Endometrial microvascular endothelial cells (primary cell): Measurements from ENCODE around the gene AGAP2. TPM values are rescaled to one million over a fixed set of nuclear protein-coding genes. Genes with fewer than 3 reads are reported as not detected.
"Not testable (repeated sequence)": the region's sequence is repeated elsewhere in the genome, so short reads cannot be mapped to it uniquely, and the experiment has no call there.

Source experiments
- in situ Hi-C: cut with HindIII; loops from 2 replicates; pipeline ENCODE4 v1.10.0; 2017; ENCODE audit warnings: low sequenced_read_pairs, low pct_unique_long_range_greater_than_20kb; ENCODE audit errors: inconsistent ontology term
- total RNA-seq: library from RNA; depleted of rRNA; stranded (reverse); fragments of >200 nt; gene quantifications from one replicate; pipeline ENCODE4 v1.2.3, GENCODE V29; 2015; ENCODE audit errors: inconsistent ontology term

The AGAP2 gene
- total RNA-seq, 1 donor from 2014 or later = 1.2 TPM

DNA sequence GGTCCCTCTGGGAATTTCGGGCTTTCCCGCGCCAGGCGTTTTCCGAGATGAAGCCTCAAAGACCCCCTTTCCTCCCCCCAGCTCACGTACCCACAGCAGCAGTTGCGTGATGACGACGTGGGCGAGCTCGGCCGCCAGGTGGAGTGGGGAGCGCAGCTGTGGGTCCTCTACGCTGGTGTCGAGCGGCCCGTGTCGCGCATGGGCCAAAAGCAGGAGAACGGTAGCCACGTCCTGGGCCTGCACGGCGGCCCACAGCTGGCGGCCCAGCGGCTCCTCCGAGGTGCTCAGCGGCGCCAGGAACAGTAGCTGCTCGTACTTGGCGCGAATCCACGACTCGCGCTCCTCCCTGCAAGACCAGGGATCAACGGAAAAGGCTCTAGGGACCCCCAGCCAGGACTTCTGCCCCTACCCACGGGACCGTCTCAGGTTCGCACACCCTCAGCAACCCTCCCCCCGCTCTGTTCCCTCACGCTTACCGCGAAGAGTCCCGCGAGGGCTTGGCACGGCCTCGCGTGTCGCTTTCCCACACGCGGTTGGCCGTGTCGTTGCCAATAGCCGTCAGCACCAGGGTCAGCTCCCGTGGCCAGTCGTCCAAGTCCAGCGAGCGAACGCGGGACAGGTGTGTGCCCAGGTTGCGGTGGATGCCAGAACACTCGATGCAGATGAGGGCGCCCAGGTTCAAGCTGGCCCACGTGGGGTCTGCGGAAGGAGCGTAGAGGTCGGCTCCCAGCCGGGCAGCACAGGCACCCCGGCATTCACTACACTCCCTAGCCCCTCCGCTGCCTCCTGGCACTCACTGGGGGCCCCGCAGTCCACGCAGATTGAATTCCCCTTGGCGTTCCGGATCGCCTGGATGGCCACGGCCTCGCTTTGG is 11.4 kb downstream of the AGAP2 start:
- in situ Hi-C loops = no loop called here

DNA sequence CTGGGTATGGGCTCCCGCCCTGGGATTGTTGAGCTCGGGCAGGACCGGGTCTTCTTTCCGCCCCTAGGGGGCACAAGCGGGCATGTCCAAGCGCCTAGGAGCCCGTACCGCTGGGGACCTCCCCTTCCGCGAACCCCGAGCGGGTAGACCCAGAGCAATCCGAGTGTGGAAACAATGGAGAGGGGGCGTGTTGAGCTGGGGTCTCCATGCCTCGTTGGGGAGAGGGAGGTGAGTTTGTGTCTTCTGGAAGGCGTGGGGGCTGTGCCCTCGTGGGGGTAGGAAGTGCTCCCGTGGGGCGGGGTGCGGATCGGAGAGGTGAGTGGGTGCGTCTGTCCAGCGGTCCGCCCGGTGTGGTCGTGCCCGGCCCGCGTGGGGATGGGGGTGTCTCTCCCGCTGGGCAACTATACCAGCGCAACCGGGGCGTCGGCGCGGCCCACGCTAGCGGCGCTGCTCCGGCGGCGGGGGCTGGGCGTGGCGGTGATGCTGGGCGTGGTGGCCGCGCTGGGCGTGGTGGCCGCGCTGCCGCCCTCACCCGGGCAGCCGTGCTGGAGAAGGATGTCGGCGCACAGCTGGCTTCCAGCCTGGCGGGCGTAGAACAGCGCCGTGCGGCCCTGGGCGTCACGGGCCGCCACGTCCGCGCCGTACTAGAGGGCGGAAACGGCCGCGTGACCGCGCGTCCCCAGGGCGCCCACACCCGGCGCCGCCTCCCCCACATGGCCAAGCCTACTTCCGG is 12.2 kb downstream of the AGAP2 start:
- in situ Hi-C loops = no loop called here

- in situ Hi-C loops = no loop called here
Observed at GRCh38 chr12:57725851-57726150, 12.7 kb downstream of the AGAP2 start.

GRCh38 chr12:57724936-57725740 is 13.4 kb downstream of the AGAP2 start:
- in situ Hi-C loops = no loop called here

DNA sequence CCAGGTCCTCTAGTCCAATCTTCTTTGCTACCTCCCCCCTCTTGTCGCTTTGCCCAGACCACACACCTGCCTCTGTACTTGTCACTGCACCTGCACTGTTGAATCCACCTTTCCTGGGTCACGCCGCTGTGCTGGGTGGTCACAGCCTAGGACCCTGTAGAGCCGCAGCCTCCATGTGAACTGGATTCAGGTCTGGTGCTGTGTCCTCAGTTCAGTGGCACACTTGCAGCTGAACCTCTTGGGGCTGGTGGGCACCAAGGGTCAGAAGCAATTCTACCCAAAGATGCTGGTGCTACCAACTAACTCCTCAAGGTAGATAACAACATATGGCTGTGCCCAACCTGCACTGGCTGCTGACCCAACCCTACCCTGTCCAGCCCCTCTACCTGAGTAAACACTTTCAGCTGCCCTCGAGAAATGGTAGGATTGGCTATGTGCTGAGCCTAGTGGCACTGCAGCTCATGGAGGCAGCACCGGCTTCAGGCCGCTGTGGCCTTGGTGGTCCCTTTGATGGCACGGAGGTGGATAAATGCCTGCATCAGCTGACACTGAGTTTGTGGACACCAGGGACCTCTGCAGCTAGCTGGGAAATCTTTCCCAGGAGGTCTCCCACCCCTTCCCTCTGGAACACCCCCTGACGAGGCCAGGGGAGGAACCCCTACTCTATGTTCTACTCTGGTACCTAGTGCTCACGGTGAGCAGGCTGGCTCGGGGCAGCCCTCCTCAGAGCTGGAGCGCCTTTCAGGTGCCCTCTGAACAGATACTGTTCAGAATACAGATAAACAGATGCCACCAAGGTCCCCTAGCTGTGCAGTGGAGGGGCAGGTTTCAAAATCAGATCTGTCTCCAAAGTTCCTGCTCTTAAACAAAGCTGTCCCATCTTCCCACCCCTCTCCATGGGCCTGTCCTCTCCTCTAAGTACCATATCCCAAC is 14.3 kb downstream of the AGAP2 start:
- in situ Hi-C loops = no loop called here

- in situ Hi-C loops = no loop called here
Observed at GRCh38 chr12:57723630-57723962, 14.9 kb downstream of the AGAP2 start.

DNA sequence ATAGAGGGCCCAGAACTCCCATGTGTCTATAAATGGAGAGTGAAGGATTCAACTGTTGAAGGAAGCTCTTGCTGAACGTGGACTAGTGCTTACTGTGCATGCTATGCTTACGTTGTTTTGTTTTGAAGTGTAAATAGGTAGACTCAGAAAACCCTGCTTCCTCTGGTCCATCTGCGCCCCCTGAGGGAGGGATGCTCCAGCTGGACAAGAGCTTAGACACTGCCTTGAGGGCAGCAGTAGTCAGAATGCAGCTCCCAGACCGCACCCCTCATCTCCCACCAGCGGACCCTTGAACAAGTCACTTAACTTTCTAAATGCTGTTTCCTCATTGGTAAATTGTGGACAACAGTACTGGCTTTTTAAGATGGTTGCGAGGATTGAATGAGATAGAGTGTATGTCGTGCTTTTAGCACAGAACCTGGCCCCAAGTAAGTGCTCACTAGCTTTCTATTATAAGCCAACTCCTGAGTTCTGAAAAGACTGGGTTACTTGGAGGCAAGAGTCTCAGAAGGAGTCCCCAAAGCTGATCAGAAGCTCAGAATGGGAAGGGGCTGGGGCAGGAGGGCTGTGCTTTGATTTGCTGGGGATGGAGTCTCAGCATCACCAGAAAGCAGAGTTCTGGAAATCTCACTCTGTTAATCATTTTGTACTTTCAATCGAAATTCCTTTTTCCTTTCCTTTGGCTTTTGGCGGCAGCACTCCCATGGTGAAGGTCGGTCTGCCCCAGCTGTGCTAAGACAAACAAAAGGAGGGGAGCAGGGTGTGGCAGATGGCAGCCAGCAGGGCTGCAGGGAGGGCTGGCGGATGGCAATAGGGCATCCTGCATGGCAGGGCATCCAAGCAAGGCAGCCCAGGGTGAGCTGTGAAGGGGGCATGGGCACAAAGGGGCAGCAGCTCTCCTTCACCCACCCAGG is 15.6 kb downstream of the AGAP2 start:
- in situ Hi-C loops = no loop called here

DNA sequence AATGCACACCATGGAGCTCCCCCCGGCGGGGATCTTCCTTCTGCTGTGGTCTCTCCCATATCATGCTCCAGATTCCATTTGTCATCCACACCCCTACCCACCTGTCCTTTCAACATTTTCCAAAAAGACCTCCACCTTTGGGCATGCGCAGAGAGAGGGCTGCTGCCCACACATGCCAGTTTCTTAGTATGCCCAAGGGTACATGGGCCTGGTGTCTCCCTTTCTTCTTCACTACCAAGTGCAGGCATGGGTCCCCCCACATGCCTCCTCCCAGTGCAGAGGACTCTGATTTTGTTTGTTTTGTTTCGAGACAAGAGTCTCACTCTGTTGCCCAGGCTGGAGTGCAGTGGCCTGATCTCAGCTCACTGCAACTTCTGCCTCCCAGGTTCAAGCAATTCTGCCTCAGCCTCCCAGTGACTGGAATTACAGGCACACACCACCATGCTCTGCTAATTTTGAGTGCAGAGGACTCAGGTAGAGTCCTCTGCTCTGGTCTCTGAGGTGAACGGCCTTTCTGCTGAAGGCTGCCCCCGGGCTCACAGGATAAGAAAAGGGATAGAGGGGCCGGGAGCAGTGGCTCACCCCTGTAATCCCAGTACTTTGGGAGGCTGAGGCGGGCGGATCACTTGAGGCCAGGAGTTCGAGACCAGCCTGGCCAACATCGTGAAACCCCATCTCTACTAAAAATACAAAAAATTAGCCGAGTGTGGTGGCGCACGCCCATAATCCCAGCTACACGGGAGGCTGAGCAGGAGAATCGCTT is 16.5 kb downstream of the AGAP2 start:
- in situ Hi-C loops = not testable (repeated sequence)

- in situ Hi-C loops = no loop called here
Observed at GRCh38 chr12:57720606-57721595, 17.6 kb downstream of the AGAP2 start.

GRCh38 chr12:57719777-57720605 is 18.6 kb downstream of the AGAP2 start:
- in situ Hi-C loops = no loop called here

- in situ Hi-C loops = no loop called here
Observed at GRCh38 chr12:57718641-57719528, 19.7 kb downstream of the AGAP2 start.

DNA sequence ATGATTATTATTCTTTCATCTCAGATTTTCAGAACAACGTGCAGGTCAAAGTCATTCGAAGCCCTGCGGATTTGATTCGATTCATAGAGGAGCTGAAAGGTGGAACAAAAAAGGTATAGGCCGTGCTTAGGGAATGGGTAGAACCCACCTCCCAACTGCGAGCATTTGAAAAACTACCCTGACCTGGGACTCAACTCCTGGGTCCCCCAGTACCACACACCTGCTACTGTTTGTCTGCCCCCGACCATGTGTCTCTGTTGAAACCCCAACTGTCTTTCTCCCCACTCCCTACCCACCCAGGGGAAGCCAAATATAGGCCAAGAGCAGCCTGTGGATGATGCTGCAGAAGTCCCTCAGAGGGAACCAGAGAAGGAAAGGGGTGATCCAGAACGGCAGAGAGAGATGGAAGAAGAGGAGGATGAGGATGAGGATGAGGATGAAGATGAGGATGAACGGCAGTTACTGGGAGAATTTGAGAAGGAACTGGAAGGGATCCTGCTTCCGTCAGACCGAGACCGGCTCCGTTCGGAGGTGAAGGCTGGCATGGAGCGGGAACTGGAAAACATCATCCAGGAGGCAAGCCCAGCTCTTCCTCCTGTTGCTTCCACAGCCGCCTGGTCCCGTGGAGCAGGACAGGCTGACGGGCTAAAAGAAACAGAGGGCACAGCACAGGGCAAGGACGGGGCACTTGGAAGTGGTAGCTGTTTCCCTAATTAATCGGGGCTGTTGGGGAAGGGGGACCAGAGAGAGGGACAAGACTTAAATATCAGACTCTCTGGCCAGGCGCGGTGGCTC is 20.5 kb downstream of the AGAP2 start:
- in situ Hi-C loops = no loop called here

DNA sequence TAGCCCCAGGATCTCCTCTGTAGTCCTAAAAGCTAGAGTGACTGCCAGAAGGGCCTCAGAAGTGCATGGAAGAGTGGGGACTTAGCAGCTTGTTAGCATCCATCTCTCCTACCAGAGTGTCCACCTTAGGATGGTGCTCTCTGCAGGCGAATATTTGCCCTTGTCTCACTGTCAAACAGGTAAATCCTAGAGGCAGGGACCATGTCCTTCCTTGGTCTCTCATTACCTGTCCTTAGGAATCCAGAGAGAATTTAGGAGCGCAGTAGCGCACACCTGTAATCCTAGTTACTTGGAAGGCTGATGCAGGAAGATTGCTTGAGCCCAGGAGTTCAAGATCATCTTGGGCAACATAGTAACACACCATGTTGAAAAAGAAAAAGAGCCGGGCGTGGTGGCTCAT is 21.4 kb downstream of the AGAP2 start:
- in situ Hi-C loops = no loop called here

DNA sequence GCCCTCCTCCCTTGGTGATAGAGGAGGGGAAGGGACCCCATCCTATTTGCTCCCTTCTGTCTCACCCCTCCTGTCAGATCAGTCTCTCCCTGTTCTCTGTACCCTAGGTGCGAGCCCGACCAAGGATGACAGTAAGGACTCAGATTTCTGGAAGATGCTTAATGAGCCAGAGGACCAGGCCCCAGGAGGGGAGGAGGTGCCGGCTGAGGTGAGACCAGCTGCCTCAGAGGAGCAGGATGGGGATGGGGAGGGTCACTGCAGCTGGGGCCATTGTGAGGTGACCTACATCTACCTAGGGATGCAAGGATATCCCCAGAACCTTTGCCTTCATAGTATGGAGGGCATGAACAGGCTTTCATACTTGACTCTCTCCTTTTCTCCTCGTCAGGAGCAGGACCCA is 22.2 kb downstream of the AGAP2 start:
- in situ Hi-C loops = no loop called here
